NCI-H2227 (cell line): ENCODE data around the gene TMEM129.

Experiments
- DNase-seq: peaks from one replicate; lab custom pipeline; 2025; ENCODE audit not compliant: unreplicated experiment; lab: John Stamatoyannopoulos, UW

Gene TMEM129

DNA sequence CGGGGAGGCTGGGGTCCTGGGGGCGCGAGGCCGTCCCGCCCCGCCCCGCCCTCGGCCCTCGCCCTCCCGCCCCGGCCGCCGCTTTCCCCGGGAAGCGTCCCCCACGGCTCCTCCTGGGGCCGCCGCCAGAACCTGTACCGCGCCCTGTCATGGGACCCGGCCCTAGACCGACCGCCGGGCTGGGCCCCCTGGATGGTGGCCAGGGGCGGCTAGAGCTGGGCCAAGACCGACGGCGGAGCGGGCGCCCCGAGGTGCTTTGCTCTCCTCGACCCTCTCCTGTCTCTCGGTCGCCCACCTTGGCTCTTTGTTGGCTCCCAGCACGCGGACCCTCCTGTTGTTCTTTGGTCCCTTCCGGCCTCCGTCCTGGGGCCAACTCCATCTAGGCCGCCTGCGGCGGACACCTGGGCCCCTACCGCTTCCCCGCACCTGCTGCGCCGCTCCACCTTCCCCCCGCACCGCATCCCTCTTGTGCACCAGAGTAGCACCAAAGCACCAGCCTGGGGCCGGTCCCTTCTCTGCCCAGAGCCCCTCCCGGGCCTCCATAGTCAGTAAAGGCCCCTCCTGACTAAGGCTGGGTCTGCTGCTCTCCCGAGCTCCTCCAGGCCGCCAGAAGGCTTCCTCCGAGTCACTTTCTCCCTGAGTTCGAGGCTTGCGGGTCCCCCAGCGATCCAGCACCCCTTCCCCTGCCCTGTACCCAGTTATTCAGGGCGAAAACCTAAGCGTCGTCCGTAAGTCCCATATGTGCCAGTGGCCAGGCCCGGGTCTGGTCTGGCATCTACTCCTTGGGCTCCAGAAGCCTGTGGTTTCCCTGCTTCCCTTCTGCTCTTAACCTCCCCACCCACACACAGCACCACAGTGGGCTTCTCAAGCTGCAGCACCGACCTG lies 785 bp upstream of the TMEM129 start:
- DNase-seq = no peak

- peak; percentile 49 for DNase-seq
Measured at GRCh38 chr4:1720163-1720983, 750 bp downstream of the TMEM129 start.

DNA sequence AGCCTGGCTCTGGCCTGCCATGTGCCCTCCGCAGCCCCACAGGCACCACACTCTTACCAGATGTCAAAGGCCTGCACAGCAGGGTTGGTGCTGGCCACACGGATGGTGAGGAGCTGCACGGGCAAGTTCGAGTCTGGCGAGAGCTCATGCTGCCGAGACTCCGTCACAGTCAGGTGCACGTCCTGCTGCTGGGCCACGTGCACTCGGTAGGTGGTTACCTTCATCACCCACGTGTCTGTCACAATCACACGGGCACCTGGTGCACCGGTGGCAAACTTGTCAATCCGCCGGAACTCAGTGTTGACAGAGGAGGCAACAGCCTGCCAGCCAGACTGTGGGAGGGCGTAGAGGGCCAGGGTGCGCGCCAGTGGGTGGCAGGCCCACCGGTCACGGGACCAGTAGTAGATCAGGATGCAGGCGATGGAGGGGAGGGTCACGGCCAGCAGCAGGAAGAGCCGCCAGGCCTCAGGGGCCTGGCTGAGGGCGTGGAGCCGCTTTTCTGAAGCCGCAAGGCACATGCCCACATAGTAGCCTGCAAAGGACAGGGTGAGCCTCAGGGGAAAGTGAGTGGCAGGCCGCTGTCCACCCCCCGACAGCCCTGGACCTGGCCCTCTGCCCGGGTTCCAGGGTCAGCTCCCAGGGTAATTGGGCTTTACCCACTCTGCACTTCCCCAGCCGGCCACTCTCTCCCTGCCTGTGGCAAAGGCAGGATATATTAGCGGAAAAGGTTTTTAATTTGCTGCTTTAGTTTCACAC lies 2.9 kb downstream of the TMEM129 start:
- no peak for DNase-seq

- DNase-seq = no peak
Measured at GRCh38 chr4:1717129-1718094, 3.7 kb downstream of the TMEM129 start.

GRCh38 chr4:1716065-1716945 lies 4.8 kb downstream of the TMEM129 start:
- no peak for DNase-seq

DNA sequence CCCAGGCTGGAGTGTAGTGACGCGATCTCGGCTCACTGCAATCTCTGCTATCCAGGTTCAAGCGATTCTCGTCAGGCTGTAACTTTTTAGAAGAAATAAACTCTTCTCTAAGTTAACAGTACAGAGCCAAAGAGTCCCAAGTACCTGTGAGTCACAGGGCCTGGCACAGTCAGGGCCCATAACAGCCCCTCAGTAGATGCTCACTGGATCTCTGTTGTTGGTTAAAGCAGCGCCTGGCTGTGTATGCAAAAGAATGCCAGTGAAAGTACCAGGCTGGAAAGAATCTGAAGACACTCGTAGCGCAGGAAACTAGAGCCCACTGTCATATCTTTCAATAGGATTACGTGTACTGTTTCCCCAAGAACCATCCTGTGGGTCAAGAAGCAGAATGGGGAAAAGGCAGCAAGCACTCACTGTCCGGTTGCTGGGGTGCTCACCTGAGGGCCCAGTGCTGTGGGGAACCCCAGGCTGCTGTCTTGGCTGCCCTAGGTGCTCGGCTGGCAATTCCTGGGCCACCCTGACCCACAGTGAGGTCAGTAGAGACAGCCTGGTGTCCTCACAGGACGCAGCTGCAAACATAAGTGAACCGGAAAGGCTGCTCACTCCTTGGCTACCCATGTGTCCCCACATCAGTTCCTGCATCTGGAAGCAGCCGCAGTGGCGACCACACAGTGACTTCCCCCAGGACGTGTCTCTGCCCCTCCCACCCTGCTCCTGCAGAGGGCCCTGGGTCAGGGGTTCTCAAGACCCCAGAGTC lies 5.9 kb downstream of the TMEM129 start:
- DNase-seq = no peak

DNA sequence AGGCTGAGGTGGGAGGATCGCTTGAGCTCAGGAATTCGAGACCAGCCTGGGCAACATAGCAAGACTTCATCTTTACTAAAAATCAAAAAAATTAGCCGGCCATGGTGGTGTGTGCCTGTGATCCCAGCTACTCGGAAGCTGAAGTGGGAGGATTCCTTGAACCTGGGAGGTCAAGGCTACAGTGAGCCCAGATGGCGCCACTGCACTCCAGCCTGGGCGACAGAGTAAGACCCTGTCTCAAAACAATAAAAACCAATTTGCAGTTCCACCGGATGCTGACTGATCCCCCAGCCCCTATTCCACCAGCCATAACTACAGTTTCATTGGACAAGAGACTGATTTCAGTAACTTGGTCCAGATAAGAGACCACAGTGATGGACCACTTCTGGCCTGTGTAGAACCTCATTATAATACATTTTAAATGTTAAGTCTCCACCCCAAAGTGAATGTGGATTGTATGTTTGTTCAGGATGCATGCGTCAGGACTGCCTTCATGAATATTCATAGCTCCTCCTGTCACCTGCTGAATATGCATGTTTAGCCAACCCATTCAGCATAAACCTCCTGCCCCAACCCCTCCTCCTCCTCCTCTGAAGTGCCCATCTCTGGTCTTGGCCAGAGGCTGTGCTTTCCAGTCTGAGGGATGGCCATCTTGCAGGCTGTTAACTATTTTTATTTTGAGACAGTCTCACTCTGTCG lies 6.7 kb downstream of the TMEM129 start:
- peak; percentile 58 for DNase-seq

- peak; percentile 52 for DNase-seq
Measured at GRCh38 chr4:1713003-1713851, 7.9 kb downstream of the TMEM129 start.

- DNase-seq = peak; percentile 95
Measured at GRCh38 chr4:1712216-1713002, 8.7 kb downstream of the TMEM129 start, which contains the start of gene SLBP. Gene SLBP (minus strand): TSS chr4:1712319. CDS start chr4:1712188, 131 bp downstream.

DNA sequence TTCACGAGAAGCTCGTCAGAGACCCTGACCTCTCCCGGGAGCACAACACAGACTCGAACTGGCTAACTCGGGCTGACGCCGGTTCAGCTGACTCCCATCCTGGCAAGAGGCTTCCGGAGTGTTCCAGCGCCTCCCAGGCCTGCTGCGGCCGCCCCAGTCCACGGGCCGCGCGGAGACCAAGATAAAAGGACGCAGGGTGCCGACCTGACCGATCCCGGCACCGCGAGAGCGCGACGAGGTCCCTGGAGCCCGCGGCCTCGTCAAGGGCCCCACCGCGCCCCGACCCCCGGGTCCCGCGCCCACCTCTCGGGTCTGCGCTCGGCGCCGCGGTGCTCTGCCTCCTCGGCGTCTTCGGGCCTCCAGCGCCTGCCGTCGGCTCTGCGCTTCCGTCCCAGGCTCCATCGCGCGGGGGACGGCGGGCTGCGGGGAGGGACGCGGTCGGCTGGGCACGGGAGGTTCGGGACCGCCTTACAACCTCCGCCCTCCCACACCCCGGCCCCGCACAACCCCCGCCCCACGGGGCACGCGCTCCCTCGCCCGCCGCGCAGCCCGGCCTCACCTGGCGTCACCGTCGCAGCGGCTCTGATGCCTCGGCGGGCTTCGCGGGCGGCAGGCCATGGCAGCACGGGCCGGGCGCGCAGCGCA lies 9.4 kb downstream of the TMEM129 start:
- DNase-seq = peak; percentile 52

DNA sequence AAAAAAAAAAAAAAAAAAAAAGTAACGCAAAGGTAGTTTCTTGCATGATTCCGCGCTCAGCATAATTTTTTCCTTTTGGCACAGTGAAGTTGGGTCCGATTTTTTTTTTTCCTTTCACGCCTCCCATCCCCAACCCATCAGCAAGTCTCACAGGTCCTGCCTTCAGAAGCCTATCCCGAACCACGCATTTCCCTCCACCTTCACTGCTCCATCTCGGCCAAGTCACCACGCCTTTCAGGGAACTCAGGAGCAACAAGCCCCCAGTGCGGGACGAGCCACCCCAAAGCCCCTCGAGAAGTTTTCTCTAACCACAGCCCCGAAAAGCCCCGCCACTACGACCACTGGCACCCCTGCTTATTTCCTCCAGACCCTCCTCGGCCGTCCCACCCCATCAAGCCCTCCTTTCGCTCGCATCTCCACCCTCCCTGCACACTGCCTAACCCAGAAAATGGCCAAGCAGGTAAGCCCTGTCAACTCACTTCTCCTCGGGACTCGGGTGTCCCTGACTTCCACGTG lies 10.0 kb downstream of the TMEM129 start:
- DNase-seq = no peak

DNA sequence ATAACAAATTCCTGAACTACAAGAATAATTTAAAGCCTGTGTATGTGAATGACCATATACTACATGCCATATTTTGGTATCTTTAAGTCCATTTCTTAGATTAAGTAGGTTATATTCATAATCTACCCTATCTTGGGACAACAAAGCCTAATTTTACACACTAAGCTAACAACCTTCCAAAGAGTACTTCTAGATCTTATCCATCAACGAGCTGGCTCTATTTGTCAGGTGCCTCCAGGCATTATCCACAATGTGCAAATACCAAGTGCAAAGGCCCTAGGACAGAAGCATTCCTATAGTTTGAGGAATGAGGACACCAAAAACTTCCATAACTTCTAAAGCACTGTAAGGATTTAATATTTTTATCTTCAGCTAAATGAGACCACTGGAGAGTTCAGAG lies 12.5 kb downstream of the TMEM129 start:
- DNase-seq = no peak

GRCh38 chr4:1706358-1706757 lies 14.8 kb downstream of the TMEM129 start:
- no peak for DNase-seq

DNA sequence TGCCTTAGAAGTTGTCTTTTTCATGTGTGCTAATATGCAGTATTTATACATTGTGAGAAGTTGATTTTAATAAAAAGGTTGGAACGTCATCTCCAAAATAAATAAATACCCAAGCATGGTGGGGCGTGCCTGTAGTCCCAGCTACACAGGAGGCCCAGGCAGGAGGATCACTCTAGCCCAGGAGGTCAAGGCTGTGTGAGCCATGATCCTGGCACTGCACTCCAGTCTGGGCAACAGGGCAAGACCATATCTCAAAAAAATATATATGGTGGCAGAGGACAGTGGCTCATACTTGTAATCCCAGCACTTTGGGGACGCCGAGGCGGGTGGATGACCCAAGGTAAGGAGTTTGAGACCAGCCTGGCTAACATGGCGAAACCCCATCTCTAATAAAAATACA lies 15.4 kb downstream of the TMEM129 start:
- DNase-seq = no peak

- no peak for DNase-seq
Measured at GRCh38 chr4:1703867-1704266, 17.3 kb downstream of the TMEM129 start.
